K562 (cell line): ENCODE measurements around the gene ADAM22. TPM values are rescaled to one million over a fixed set of nuclear protein-coding genes. Genes with fewer than 3 reads are reported as not detected.

Experiments
- FOXK1 ChIP-seq: sonication (generic); formaldehyde crosslinking; IDR thresholded peaks from 2 replicates; pipeline ENCODE4 v1.8.0; 2022; ENCODE audit warnings: missing genetic modification reagents, mild to moderate bottlenecking, borderline replicate concordance
- MEF2A ChIP-seq: IDR thresholded peaks from 2 replicates; pipeline ENCODE4 v1.6.1; 2011; ENCODE audit warnings: low read depth, mild to moderate bottlenecking, low read length, moderate library complexity; ENCODE audit not compliant: control insufficient read depth
- SETDB1 ChIP-seq: IDR thresholded peaks from one replicate; pipeline ENCODE4 v1.6.1; 2012; ENCODE audit warnings: low read length, control low read depth, inconsistent platforms
- TCF7L2 ChIP-seq: fragments of 150-350 bp; IDR thresholded peaks from 2 replicates; pipeline ENCODE4 v1.6.1; 2016; ENCODE audit warnings: low read depth, mild to moderate bottlenecking, low read length, moderate library complexity
- ZNF766 ChIP-seq: fragments of 200-800 bp; sonication (Bioruptor generic); conservative IDR thresholded peaks from 2 replicates; pipeline ENCODE4 v1.6.1; 2016; ENCODE audit warnings: missing genetic modification characterization, missing compliant biosample characterization
- polyA plus RNA-seq, 8 experiments: library from polyadenylated mRNA; depleted of rRNA in 4 of 8; stranded (reverse) in 5 of 8; unstranded in 3 of 8; fragments of >200 nt; fragmentation: Nextera tagmentation in 2 of 8; fragmentation: Illumina TruSeq in 1 of 8; extraction: Ambion mirVana in 2 of 8; extraction: Trizol in 1 of 8; gene quantifications; 2 replicates each; pipeline versions ENCODE4 v1.2.1 to v1.2.3, GENCODE V29; 2011 to 2014; ENCODE audit warnings: inconsistent platforms in 1 of 8, missing spikeins in 1 of 8
- total RNA-seq, 7 experiments: library from RNA; depleted of rRNA in 6 of 7; stranded (reverse); fragments of >200 nt in 6 of 7; fragmentation: Illumina TruSeq in 2 of 7; extraction: Trizol in 2 of 7; gene quantifications; 2 replicates each; pipeline versions ENCODE4 v1.2.1 to v1.2.3, GENCODE V29; 2011 to 2021; ENCODE audit warnings: low replicate concordance in 1 of 7
- TF ChIP-seq, protein P1 (sequence below): sonication (generic); formaldehyde crosslinking; IDR thresholded peaks from 2 replicates; pipeline ENCODE4 v1.8.1; 2023; ENCODE audit warnings: mild to moderate bottlenecking, missing genetic modification reagents
- TF ChIP-seq, protein P2 (sequence below): fragments of 250-450 bp; sonication (Bioruptor Pico); IDR thresholded peaks from 2 replicates; pipeline ENCODE4 v1.4.0; 2020; ENCODE audit warnings: mild to moderate bottlenecking, moderate library complexity
- TF ChIP-seq, protein P3 (sequence below): fragments of 450-650 bp; IDR thresholded peaks from 2 replicates; pipeline ENCODE4 v1.6.1; 2017; ENCODE audit warnings: mild to moderate bottlenecking, moderate library complexity
- TF ChIP-seq, protein P4 (sequence below): fragments of 200-600 bp; sonication (generic); IDR thresholded peaks from one replicate; pipeline ENCODE4 v1.6.1; 2012; ENCODE audit warnings: mild to moderate bottlenecking, low read depth, low read length, inconsistent platforms

The ADAM22 gene
- total and polyA plus RNA-seq, 9 of the 15 experiments (the other 6 are each of a cell fraction or from before 2014, with no cell fraction given), result 0.01 to 0.58 (median 0.18) TPM

DNA sequence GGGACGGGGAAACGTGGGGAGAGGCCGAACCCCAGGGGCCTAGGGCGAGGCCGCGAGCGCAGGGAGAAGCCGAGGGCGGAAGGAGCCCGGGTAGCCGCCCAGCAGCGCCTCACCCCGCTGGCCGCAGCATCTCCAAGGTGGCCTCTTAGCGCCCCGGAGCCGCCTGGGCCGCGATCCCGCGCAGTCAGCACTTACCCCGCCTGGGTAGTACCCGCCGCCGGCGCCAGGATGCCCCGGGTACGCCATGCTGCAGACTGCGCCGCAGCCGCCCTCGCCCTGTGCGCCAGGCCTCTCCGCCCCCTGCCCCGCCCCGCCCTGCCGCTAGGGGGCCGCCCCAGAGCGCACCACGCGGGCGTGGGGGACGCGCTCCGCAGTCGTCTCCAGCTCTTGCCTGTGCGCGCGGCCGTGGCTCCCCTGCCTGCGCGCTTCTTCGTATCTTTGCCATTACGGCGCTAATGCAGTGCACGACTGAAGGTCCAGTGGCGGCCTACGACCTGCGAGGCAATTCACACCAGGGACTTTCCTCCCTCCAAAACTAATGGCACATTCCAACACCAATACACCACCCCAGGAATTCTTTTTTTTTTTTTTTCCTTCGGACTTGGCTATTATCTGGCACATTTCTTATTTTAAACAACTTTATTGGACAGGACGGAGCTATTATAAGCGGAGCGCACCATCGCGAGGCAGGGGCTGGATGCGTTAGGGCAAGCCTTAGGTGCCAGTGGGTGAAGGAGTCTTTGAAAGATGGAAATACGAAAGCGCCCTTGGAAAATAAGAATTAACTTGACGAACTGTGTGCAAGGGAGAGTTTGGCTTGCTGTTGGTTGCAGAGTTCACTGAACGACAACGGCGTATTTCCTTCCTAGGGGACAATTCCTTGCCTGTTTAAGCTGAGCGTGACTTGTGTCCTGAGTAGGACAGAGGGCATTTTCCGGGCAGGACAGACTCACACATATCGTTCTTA, 286.0 kb downstream of the ADAM22 start, which contains the start of gene SRI (continued):
- TF ChIP-seq, protein P1, sequence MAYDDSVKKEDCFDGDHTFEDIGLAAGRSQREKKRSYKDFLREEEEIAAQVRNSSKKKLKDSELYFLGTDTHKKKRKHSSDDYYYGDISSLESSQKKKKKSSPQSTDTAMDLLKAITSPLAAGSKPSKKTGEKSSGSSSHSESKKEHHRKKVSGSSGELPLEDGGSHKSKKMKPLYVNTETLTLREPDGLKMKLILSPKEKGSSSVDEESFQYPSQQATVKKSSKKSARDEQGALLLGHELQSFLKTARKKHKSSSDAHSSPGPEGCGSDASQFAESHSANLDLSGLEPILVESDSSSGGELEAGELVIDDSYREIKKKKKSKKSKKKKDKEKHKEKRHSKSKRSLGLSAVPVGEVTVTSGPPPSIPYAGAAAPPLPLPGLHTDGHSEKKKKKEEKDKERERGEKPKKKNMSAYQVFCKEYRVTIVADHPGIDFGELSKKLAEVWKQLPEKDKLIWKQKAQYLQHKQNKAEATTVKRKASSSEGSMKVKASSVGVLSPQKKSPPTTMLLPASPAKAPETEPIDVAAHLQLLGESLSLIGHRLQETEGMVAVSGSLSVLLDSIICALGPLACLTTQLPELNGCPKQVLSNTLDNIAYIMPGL, result peak; percentile 83; the same call in 1 of the 2 replicates
- TF ChIP-seq ZNF766 (0 out of 2 replicates have a peak, but pooled peaks have one; percentile 18), TCF7L2 (peak; percentile 87), SETDB1 (no peak), MEF2A (no peak), FOXK1 (CRISPR knock-in tag) (0 out of 2 replicates have a peak, but pooled peaks have one; percentile 25)
- TF ChIP-seq, protein P2, sequence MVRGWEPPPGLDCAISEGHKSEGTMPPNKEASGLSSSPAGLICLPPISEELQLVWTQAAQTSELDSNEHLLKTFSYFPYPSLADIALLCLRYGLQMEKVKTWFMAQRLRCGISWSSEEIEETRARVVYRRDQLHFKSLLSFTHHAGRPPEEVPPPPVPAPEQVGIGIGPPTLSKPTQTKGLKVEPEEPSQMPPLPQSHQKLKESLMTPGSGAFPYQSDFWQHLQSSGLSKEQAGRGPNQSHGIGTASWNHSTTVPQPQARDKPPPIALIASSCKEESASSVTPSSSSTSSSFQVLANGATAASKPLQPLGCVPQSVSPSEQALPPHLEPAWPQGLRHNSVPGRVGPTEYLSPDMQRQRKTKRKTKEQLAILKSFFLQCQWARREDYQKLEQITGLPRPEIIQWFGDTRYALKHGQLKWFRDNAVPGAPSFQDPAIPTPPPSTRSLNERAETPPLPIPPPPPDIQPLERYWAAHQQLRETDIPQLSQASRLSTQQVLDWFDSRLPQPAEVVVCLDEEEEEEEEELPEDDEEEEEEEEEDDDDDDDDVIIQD (CRISPR knock-in tag), result no peak
- TF ChIP-seq, protein P3, sequence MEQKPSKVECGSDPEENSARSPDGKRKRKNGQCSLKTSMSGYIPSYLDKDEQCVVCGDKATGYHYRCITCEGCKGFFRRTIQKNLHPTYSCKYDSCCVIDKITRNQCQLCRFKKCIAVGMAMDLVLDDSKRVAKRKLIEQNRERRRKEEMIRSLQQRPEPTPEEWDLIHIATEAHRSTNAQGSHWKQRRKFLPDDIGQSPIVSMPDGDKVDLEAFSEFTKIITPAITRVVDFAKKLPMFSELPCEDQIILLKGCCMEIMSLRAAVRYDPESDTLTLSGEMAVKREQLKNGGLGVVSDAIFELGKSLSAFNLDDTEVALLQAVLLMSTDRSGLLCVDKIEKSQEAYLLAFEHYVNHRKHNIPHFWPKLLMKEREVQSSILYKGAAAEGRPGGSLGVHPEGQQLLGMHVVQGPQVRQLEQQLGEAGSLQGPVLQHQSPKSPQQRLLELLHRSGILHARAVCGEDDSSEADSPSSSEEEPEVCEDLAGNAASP, result no peak
- TF ChIP-seq, protein P4, sequence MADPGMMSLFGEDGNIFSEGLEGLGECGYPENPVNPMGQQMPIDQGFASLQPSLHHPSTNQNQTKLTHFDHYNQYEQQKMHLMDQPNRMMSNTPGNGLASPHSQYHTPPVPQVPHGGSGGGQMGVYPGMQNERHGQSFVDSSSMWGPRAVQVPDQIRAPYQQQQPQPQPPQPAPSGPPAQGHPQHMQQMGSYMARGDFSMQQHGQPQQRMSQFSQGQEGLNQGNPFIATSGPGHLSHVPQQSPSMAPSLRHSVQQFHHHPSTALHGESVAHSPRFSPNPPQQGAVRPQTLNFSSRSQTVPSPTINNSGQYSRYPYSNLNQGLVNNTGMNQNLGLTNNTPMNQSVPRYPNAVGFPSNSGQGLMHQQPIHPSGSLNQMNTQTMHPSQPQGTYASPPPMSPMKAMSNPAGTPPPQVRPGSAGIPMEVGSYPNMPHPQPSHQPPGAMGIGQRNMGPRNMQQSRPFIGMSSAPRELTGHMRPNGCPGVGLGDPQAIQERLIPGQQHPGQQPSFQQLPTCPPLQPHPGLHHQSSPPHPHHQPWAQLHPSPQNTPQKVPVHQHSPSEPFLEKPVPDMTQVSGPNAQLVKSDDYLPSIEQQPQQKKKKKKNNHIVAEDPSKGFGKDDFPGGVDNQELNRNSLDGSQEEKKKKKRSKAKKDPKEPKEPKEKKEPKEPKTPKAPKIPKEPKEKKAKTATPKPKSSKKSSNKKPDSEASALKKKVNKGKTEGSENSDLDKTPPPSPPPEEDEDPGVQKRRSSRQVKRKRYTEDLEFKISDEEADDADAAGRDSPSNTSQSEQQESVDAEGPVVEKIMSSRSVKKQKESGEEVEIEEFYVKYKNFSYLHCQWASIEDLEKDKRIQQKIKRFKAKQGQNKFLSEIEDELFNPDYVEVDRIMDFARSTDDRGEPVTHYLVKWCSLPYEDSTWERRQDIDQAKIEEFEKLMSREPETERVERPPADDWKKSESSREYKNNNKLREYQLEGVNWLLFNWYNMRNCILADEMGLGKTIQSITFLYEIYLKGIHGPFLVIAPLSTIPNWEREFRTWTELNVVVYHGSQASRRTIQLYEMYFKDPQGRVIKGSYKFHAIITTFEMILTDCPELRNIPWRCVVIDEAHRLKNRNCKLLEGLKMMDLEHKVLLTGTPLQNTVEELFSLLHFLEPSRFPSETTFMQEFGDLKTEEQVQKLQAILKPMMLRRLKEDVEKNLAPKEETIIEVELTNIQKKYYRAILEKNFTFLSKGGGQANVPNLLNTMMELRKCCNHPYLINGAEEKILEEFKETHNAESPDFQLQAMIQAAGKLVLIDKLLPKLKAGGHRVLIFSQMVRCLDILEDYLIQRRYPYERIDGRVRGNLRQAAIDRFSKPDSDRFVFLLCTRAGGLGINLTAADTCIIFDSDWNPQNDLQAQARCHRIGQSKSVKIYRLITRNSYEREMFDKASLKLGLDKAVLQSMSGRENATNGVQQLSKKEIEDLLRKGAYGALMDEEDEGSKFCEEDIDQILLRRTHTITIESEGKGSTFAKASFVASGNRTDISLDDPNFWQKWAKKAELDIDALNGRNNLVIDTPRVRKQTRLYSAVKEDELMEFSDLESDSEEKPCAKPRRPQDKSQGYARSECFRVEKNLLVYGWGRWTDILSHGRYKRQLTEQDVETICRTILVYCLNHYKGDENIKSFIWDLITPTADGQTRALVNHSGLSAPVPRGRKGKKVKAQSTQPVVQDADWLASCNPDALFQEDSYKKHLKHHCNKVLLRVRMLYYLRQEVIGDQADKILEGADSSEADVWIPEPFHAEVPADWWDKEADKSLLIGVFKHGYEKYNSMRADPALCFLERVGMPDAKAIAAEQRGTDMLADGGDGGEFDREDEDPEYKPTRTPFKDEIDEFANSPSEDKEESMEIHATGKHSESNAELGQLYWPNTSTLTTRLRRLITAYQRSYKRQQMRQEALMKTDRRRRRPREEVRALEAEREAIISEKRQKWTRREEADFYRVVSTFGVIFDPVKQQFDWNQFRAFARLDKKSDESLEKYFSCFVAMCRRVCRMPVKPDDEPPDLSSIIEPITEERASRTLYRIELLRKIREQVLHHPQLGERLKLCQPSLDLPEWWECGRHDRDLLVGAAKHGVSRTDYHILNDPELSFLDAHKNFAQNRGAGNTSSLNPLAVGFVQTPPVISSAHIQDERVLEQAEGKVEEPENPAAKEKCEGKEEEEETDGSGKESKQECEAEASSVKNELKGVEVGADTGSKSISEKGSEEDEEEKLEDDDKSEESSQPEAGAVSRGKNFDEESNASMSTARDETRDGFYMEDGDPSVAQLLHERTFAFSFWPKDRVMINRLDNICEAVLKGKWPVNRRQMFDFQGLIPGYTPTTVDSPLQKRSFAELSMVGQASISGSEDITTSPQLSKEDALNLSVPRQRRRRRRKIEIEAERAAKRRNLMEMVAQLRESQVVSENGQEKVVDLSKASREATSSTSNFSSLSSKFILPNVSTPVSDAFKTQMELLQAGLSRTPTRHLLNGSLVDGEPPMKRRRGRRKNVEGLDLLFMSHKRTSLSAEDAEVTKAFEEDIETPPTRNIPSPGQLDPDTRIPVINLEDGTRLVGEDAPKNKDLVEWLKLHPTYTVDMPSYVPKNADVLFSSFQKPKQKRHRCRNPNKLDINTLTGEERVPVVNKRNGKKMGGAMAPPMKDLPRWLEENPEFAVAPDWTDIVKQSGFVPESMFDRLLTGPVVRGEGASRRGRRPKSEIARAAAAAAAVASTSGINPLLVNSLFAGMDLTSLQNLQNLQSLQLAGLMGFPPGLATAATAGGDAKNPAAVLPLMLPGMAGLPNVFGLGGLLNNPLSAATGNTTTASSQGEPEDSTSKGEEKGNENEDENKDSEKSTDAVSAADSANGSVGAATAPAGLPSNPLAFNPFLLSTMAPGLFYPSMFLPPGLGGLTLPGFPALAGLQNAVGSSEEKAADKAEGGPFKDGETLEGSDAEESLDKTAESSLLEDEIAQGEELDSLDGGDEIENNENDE, result no peak
